HCT116 (cell line): ENCODE data around the gene TRIM10. TPM values are rescaled to one million over a fixed set of nuclear protein-coding genes. Genes with fewer than 3 reads are reported as not detected.

Experiments used
- ATAC-seq: fragments of 200-7000 bp; cut with Tn5 transposase; 2 replicates; pipeline ENCODE4 v1.9.1; 2020; ENCODE audit warnings: mild to moderate bottlenecking, moderate library complexity
- BruUV-seq: library from RNA; stranded (reverse); fragments of 400-500 nt; replicated peaks from 2 replicates; lab custom pipeline; 2021; lab: Mats Ljungman, UMichigan
- CTCF ChIA-PET: fragments of 300-600 bp; sonication (Branson Sonifier 250); formaldehyde crosslinking; loops from one replicate; lab custom pipeline; 2021; ENCODE audit warnings: antibody characterized with exemption; lab: Charles Lee
- POLR2A ChIA-PET: fragments of 300-600, 350-600 bp; sonication (Branson Sonifier 250); formaldehyde crosslinking; loops from one replicate; lab custom pipeline; 2021; ENCODE audit warnings: antibody characterized with exemption; lab: Charles Lee
- RAD21 ChIA-PET, 2 experiments: fragments of 300-600 bp; sonication (Branson Sonifier 250); formaldehyde crosslinking; loops; one replicate each; lab custom pipeline; 2023; ENCODE audit warnings: low total read pairs in 2 of 2; ENCODE audit not compliant: uncharacterized antibody in 2 of 2, unreplicated experiment in 2 of 2, low non-redundant PET in 1 of 2; lab: Charles Lee
- DNase-seq: peaks from one replicate; pipeline ENCODE4 v3.0.0-alpha.2; 2010; ENCODE audit warnings: low read depth, low spot score
- H2AFZ ChIP-seq: fragments of 200-600 bp; shearing (Covaris generic), sonication (generic); 2 replicates; pipeline ENCODE4 v1.6.1; 2017; ENCODE audit warnings: low read depth, mixed run types, mixed read lengths, antibody characterized with exemption, low read length; ENCODE audit not compliant: poor library complexity, severe bottlenecking
- H3K27ac ChIP-seq: 2 replicates; pipeline ENCODE4 v1.5.1; 2012; ENCODE audit warnings: low read depth, low read length
- H3K27me3 ChIP-seq: fragments of 200-600 bp; sonication (generic); 2 replicates; pipeline ENCODE4 v1.6.1; 2016; ENCODE audit warnings: mixed run types, low read length, mixed read lengths; ENCODE audit not compliant: insufficient read depth
- H3K36me3 ChIP-seq, 2 experiments: fragments of 200-500 bp in 1 of 2; fragments of 200-600 bp in 1 of 2; sonication (Bioruptor generic) in 1 of 2; sonication (generic) in 1 of 2; 2 replicates each; pipeline versions ENCODE4 v1.5.1 to v1.6.1; 2014 to 2016; ENCODE audit warnings: low read length in 2 of 2, inconsistent platforms in 1 of 2, mixed read lengths in 1 of 2, mixed run types in 1 of 2; ENCODE audit not compliant: insufficient read depth in 2 of 2, control insufficient read depth in 1 of 2
- H3K4me1 ChIP-seq, 2 experiments: fragments of 200-600 bp in 1 of 2; sonication (generic) in 1 of 2; 2 replicates each; pipeline versions ENCODE4 v1.5.1 to v1.6.1; 2012 to 2017; ENCODE audit warnings: low read length in 2 of 2, inconsistent platforms in 1 of 2, mild to moderate bottlenecking in 1 of 2, mixed read lengths in 1 of 2, mixed run types in 1 of 2, moderate library complexity in 1 of 2; ENCODE audit not compliant: insufficient read depth in 2 of 2, control insufficient read depth in 1 of 2
- H3K4me2 ChIP-seq: fragments of 200-600 bp; sonication (generic); 2 replicates; pipeline ENCODE4 v1.6.1; 2017; ENCODE audit warnings: mixed run types, low read length, mixed read lengths
- H3K4me3 ChIP-seq, 2 experiments: fragments of 200-600 bp in 1 of 2; sonication (generic) in 1 of 2; replicated peaks in 1 of 2; 2 replicates each; pipeline ENCODE4 v1.5.1; 2011 to 2016; ENCODE audit warnings: low read length in 2 of 2, control low read depth in 1 of 2, low read depth in 1 of 2, mild to moderate bottlenecking in 1 of 2, mixed read lengths in 1 of 2, mixed run types in 1 of 2
- H3K79me2 ChIP-seq: fragments of 200-600 bp; sonication (generic); 2 replicates; pipeline ENCODE4 v1.6.1; 2017; ENCODE audit warnings: mild to moderate bottlenecking, mixed run types, low read length, moderate library complexity, mixed read lengths; ENCODE audit not compliant: insufficient read depth
- H3K9ac ChIP-seq: fragments of 200-600 bp; sonication (generic); 2 replicates; pipeline ENCODE4 v1.6.1; 2016; ENCODE audit warnings: low read length, mixed read lengths
- H3K9me2 ChIP-seq: fragments of 200-600 bp; sonication (generic), shearing (Covaris generic); 2 replicates; pipeline ENCODE4 v1.6.1; 2017; ENCODE audit warnings: mixed run types, mild to moderate bottlenecking, moderate library complexity; ENCODE audit not compliant: insufficient read depth
- H3K9me3 ChIP-seq, 2 experiments: fragments of 200-500 bp in 1 of 2; fragments of 200-600 bp in 1 of 2; sonication (Bioruptor generic) in 1 of 2; sonication (generic) in 1 of 2; 2 replicates each; pipeline ENCODE4 v1.6.1; 2014 to 2017; ENCODE audit warnings: low read length in 2 of 2, mixed read lengths in 2 of 2, inconsistent platforms in 1 of 2, low read depth in 1 of 2, mild to moderate bottlenecking in 1 of 2, mixed run types in 1 of 2, moderate library complexity in 1 of 2; ENCODE audit not compliant: control insufficient read depth in 1 of 2, insufficient read depth in 1 of 2
- H4K20me1 ChIP-seq: fragments of 200-600 bp; sonication (generic), shearing (Covaris generic); 2 replicates; pipeline ENCODE4 v1.6.1; 2017; ENCODE audit warnings: mixed run types, mild to moderate bottlenecking, moderate library complexity; ENCODE audit not compliant: insufficient read depth
- CEBPB ChIP-seq: IDR thresholded peaks from 2 replicates; pipeline ENCODE4 v1.6.1; 2012; ENCODE audit warnings: low read depth
- EZH2 ChIP-seq: fragments of 200-600 bp; sonication (generic); IDR thresholded peaks from 2 replicates; pipeline ENCODE4 v1.6.1; 2017; ENCODE audit warnings: antibody characterized with exemption, mixed run types
- EZH2phosphoT487 ChIP-seq: fragments of 200-600 bp; IDR thresholded peaks from 2 replicates; pipeline ENCODE4 v1.6.1; 2018; ENCODE audit warnings: antibody characterized with exemption, borderline replicate concordance
- POLR2A ChIP-seq: IDR thresholded peaks from 2 replicates; pipeline ENCODE4 v1.7.0; 2011; ENCODE audit warnings: borderline replicate concordance; ENCODE audit not compliant: insufficient read depth, insufficient read length; ENCODE audit errors: extremely low read depth
- POLR2AphosphoS5 ChIP-seq: IDR thresholded peaks from 2 replicates; pipeline ENCODE4 v1.6.1; 2011; ENCODE audit warnings: mild to moderate bottlenecking, low read depth, low read length, moderate library complexity
- RAD21 ChIP-seq: IDR thresholded peaks from 2 replicates; pipeline ENCODE4 v1.6.1; 2012; ENCODE audit warnings: low read depth, mild to moderate bottlenecking
- SIN3A ChIP-seq: IDR thresholded peaks from 2 replicates; pipeline ENCODE4 v1.6.1; 2012; ENCODE audit warnings: low read depth
- intact Hi-C: fragments of 100-400 bp; cut with micrococcal nuclease; formaldehyde crosslinking; loops from 2 replicates; pipeline ENCODE4 v1.10.0; 2022
- total RNA-seq: library from RNA; stranded (reverse); gene quantifications from one replicate; pipeline ENCODE4 v1.2.1, GENCODE V29; 2021; ENCODE audit not compliant: unreplicated experiment

TRIM10 gene
- total RNA-seq, 1 experiment from 2014 or later = 0.98 TPM

GRCh38 chr6:30147096-30147495, 13.9 kb downstream of the TRIM10 start:
- Histone ChIP-seq H3K4me3 (no peak overlapping the region), H3K36me3 (no peaks in the 10 kb centered on the region), H3K79me2 (no peaks in the 10 kb centered on the region), H3K9ac (no peak overlapping the region), H2AFZ (no peak overlapping the region), H3K4me2 (no peak overlapping the region), H3K4me1 (no peaks in the 10 kb centered on the region), H3K27ac (no peak overlapping the region), H3K9me3 (no peaks in the 10 kb centered on the region), H3K27me3 (no peaks in the 10 kb centered on the region), H4K20me1 (no peaks in the 10 kb centered on the region), H3K9me2 (no peaks in the 10 kb centered on the region)
- RAD21 ChIA-PET = no interaction called here
- POLR2A ChIA-PET = no interaction called here
- no TSS peak for BruUV-seq
- CTCF ChIA-PET = no interaction called here
- DNase-seq = no peak
- intact Hi-C loops = no loop called here
- no peak for TF ChIP-seq EZH2phosphoT487
- no peak for TF ChIP-seq POLR2AphosphoS5
- TF ChIP-seq SIN3A = no peak
- TF ChIP-seq EZH2 = no peak
- TF ChIP-seq RAD21 = no peak
- ATAC-seq = no peak

- H3K4me3 ChIP-seq = no peak overlapping the region
- no peaks in the 10 kb centered on the region for H3K4me1 ChIP-seq
- no peaks in the 10 kb centered on the region for H3K79me2 ChIP-seq
- no peak overlapping the region for H3K27ac ChIP-seq
- CTCF ChIA-PET = interaction anchor here (0.8 kb wide), 1 partner anchor 15 kb away, joined by 4 read pairs; no protein-coding TSS in a partner anchor
- RAD21 ChIA-PET = no interaction called here
- BruUV-seq = no TSS peak
- H3K9ac ChIP-seq = no peak overlapping the region
- no peak overlapping the region for H3K4me2 ChIP-seq
- H3K9me2 ChIP-seq = no peaks in the 10 kb centered on the region
- no peak overlapping the region for H2AFZ ChIP-seq
- POLR2A ChIA-PET = no interaction called here
- ATAC-seq (no peak), DNase-seq (no peak)
- no peaks in the 10 kb centered on the region for H3K36me3 ChIP-seq
- no peaks in the 10 kb centered on the region for H3K9me3 ChIP-seq
- intact Hi-C loops = no loop called here
- no peak for TF ChIP-seq POLR2A
- no peak for TF ChIP-seq CEBPB
- TF ChIP-seq EZH2phosphoT487 = no peak
- no peak for TF ChIP-seq POLR2AphosphoS5
- H4K20me1 ChIP-seq = no peaks in the 10 kb centered on the region
- no peaks in the 10 kb centered on the region for H3K27me3 ChIP-seq
Observed at GRCh38 chr6:30145818-30146217, 15.2 kb downstream of the TRIM10 start.
